Fibroblast of lung (primary cell): ENCODE results near the gene METTL22. TPM values are rescaled to one million over a fixed set of nuclear protein-coding genes. Genes with fewer than 3 reads are reported as not detected.

Experiments used
- DNase-seq, 2 donors: peaks; one replicate each; pipeline versions ENCODE4 v3.0.0 to v3.0.0-alpha.2; 2010; ENCODE audit warnings: low read depth in 2 of 2
- H2AFZ ChIP-seq: 2 replicates; pipeline ENCODE4 v1.5.1; 2012; ENCODE audit warnings: low read length, control low read depth, inconsistent platforms
- H3K27ac ChIP-seq: 2 replicates; pipeline ENCODE4 v1.5.1; 2011; ENCODE audit warnings: low read length, control low read depth; ENCODE audit not compliant: insufficient read depth
- H3K27me3 ChIP-seq: 2 replicates; pipeline ENCODE4 v1.5.1; 2011; ENCODE audit warnings: mild to moderate bottlenecking, low read length; ENCODE audit not compliant: control insufficient read depth, insufficient read depth
- H3K36me3 ChIP-seq: 2 replicates; pipeline ENCODE4 v1.5.1; 2011; ENCODE audit warnings: low read length; ENCODE audit not compliant: control insufficient read depth, insufficient read depth
- H3K4me1 ChIP-seq: 2 replicates; pipeline ENCODE4 v1.5.1; 2011; ENCODE audit warnings: low read length; ENCODE audit not compliant: control insufficient read depth, insufficient read depth; ENCODE audit errors: extremely low read depth
- H3K4me2 ChIP-seq: 2 replicates; pipeline ENCODE4 v1.5.1; 2011; ENCODE audit warnings: low read length, control low read depth; ENCODE audit not compliant: insufficient read depth; ENCODE audit errors: extremely low read depth
- H3K4me3 ChIP-seq, 4 experiments: fragments of 200-600 bp in 1 of 4; sonication (generic) in 1 of 4; replicated peaks in 1 of 4; 2 replicates each; pipeline ENCODE4 v1.5.1; 2011 to 2016; ENCODE audit warnings: low read length in 4 of 4, low read depth in 3 of 4, mild to moderate bottlenecking in 3 of 4, control low read depth in 2 of 4, inconsistent platforms in 1 of 4, mixed read lengths in 1 of 4; ENCODE audit not compliant: insufficient read depth in 1 of 4; ENCODE audit errors: control extremely low read depth in 1 of 4
- H3K79me2 ChIP-seq: 2 replicates; pipeline ENCODE4 v1.5.1; 2012; ENCODE audit warnings: mild to moderate bottlenecking, low read length, inconsistent platforms; ENCODE audit not compliant: control insufficient read depth, insufficient read depth
- H3K9ac ChIP-seq: 2 replicates; pipeline ENCODE4 v1.5.1; 2011; ENCODE audit warnings: mild to moderate bottlenecking, low read length, control low read depth; ENCODE audit not compliant: insufficient read depth
- H3K9me3 ChIP-seq: 2 replicates; pipeline ENCODE4 v1.5.1; 2012; ENCODE audit warnings: low read depth, low read length; ENCODE audit not compliant: control insufficient read depth, insufficient read depth
- H4K20me1 ChIP-seq: 2 replicates; pipeline ENCODE4 v1.5.1; 2011; ENCODE audit warnings: low read length; ENCODE audit not compliant: control insufficient read depth, insufficient read depth; ENCODE audit errors: extremely low read depth
- EZH2 ChIP-seq: IDR thresholded peaks from 2 replicates; pipeline ENCODE4 v1.5.1; 2012; ENCODE audit warnings: low read length, control low read depth, mild to moderate bottlenecking; ENCODE audit errors: missing control alignments
- polyA plus RNA-seq, 2 donors: library from polyadenylated mRNA; depleted of rRNA in 1 of 2; stranded (reverse) in 1 of 2; unstranded in 1 of 2; fragments of >200 nt; gene quantifications; 2 replicates each; pipeline ENCODE4 v1.2.1, GENCODE V29; 2011 to 2012; ENCODE audit warnings: missing spikeins in 1 of 2
- total RNA-seq: library from RNA; depleted of rRNA; stranded (reverse); fragments of >200 nt; gene quantifications from 2 replicates; pipeline ENCODE4 v1.2.1, GENCODE V29; 2014
- TF ChIP-seq, protein P1 (sequence below), 2 donors: IDR thresholded peaks in 1 of 2; conservative IDR thresholded peaks in 1 of 2; 1 replicate in 1 of 2; 2 replicates in 1 of 2; pipeline ENCODE4 v1.5.1; 2011 to 2012; ENCODE audit warnings: low read length in 2 of 2, control low read depth in 1 of 2, inconsistent platforms in 1 of 2, low read depth in 1 of 2, mild to moderate bottlenecking in 1 of 2

The METTL22 gene
- total and polyA plus RNA-seq, 2 donors (not counting 1 experiment from before 2014, with no cell fraction given) = 27.4 to 30.8 TPM

DNA sequence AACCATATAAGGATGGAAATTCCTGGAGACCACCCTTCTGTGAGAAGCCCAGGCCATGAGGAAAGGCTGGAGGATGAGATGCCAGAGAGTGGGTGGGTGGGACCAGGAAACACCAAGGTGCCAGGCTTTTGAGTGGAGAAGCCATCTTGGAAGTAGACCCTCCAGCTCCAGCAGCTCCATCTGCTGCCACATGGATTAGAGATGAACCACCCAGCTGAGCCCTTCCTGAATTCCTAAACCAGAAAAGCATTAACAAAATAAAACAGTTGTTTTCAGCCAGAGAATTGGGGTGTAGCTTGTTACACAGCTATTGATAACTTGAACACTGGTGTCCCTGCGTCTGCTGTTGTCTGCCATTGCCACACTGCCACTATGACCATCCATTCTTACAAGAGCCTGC is 24.9 kb upstream of the METTL22 start:
- H4K20me1 ChIP-seq = no peaks in the 10 kb centered on the region
- no peak for TF ChIP-seq EZH2
- TF ChIP-seq, protein P1, sequence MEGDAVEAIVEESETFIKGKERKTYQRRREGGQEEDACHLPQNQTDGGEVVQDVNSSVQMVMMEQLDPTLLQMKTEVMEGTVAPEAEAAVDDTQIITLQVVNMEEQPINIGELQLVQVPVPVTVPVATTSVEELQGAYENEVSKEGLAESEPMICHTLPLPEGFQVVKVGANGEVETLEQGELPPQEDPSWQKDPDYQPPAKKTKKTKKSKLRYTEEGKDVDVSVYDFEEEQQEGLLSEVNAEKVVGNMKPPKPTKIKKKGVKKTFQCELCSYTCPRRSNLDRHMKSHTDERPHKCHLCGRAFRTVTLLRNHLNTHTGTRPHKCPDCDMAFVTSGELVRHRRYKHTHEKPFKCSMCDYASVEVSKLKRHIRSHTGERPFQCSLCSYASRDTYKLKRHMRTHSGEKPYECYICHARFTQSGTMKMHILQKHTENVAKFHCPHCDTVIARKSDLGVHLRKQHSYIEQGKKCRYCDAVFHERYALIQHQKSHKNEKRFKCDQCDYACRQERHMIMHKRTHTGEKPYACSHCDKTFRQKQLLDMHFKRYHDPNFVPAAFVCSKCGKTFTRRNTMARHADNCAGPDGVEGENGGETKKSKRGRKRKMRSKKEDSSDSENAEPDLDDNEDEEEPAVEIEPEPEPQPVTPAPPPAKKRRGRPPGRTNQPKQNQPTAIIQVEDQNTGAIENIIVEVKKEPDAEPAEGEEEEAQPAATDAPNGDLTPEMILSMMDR (conservative IDR thresholded peaks at IDR 0.05 in 1 of 2, IDR thresholded peaks at IDR 0.05 in 1 of 2; ENCODE audit: low read depth in 1 of 2, low read length in 2 of 2) = no peak
- H3K4me1 ChIP-seq = no peaks in the 10 kb centered on the region
- DNase-seq = no peak
- no peaks in the 10 kb centered on the region for H3K79me2 ChIP-seq
- no peak overlapping the region for H3K27ac ChIP-seq
- H3K9me3 ChIP-seq = no peaks in the 10 kb centered on the region
- H3K4me3 ChIP-seq = no peak overlapping the region
- no peak overlapping the region for H2AFZ ChIP-seq
- no peak overlapping the region for H3K4me2 ChIP-seq
- H3K9ac ChIP-seq = no peak overlapping the region
- H3K27me3 ChIP-seq = no peaks in the 10 kb centered on the region
- no peaks in the 10 kb centered on the region for H3K36me3 ChIP-seq

DNA sequence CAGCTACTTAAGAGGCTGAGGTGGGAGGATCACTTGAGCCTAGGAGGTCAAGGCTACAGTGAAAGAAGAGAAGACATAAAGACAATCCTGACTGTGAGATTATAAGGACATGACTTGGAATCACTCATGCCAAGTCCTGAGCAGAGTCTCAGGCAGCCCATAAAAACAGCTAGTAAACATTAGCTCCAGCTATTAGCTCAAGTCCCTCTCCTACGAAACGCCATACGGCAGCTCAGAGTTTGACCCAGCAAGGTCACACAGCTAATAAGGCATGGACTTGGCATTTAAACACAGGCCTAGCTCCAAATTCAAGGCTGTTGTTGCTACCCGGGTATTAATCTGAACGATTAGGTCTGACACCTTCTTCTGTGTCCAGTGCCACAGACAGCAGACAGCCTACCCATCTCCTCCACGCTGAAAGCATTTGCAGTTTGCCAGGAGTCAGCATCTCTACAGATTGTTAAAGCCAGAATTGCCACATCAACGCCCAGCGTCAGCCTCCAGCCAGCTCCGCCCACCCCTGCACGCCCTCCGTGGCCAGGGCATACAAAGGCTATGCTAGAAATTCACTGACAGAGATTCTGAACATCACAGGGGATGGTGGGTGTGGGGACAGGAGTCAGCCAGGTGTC is 21.2 kb upstream of the METTL22 start:
- no peak for DNase-seq
- Histone ChIP-seq H3K79me2 (no peaks in the 10 kb centered on the region), H3K27ac (no peak overlapping the region), H3K27me3 (no peaks in the 10 kb centered on the region), H3K36me3 (no peaks in the 10 kb centered on the region), H3K4me1 (no peaks in the 10 kb centered on the region), H3K9me3 (no peaks in the 10 kb centered on the region), H3K4me2 (no peak overlapping the region), H2AFZ (no peak overlapping the region), H3K9ac (no peak overlapping the region), H4K20me1 (no peaks in the 10 kb centered on the region), H3K4me3 (no peak overlapping the region)
- TF ChIP-seq EZH2 = no peak
- TF ChIP-seq, protein P1 (conservative IDR thresholded peaks at IDR 0.05 in 1 of 2, IDR thresholded peaks at IDR 0.05 in 1 of 2; ENCODE audit: low read depth in 1 of 2, low read length in 2 of 2) = no peak

DNA sequence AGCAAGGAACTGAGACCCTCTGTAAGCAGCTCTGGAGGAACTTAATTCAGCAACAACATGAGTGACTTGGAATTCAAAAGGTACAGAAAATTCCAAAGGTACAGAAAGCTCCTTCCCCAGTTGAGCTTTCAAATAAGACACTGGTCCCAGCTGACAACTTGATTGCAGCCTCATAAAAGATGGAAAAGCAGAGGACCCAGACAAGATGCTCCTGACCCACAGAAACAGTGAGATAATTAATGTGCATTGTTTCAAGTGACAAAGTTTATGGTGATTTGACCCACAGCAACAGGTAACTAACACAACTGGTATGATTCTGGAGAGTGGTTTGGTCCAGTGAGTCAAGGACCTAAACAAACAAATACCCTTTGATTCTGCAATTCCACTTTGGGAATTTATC is 15.9 kb upstream of the METTL22 start:
- Histone ChIP-seq H3K4me1 (no peaks in the 10 kb centered on the region), H3K27ac (no peak overlapping the region), H3K27me3 (no peaks in the 10 kb centered on the region), H2AFZ (no peak overlapping the region), H4K20me1 (no peaks in the 10 kb centered on the region), H3K36me3 (no peaks in the 10 kb centered on the region), H3K9me3 (no peaks in the 10 kb centered on the region), H3K4me3 (no peak overlapping the region), H3K79me2 (no peaks in the 10 kb centered on the region), H3K4me2 (no peak overlapping the region), H3K9ac (no peak overlapping the region)
- DNase-seq = no peak
- TF ChIP-seq, protein P1 (conservative IDR thresholded peaks at IDR 0.05 in 1 of 2, IDR thresholded peaks at IDR 0.05 in 1 of 2; ENCODE audit: low read depth in 1 of 2, low read length in 2 of 2) = no peak
- no peak for TF ChIP-seq EZH2
